Breast epithelium (tissue), 3 donors: Measurements from ENCODE around the gene FAAP24. TPM values are rescaled to one million over a fixed set of nuclear protein-coding genes. Genes with fewer than 3 reads are reported as not detected.

Experiments used
- total RNA-seq, 3 donors: library from RNA; depleted of rRNA; stranded (reverse); fragments of >200 nt; gene quantifications; one replicate each; pipeline ENCODE4 v1.1.0, GENCODE V29; 2016

The FAAP24 gene
- total RNA-seq, 3 donors from 2014 or later = 0.73 to 2.3 (median 1.8) TPM

Other genes with a start within 250 kb of the FAAP24 start
- gene SLC7A9, start 102.5 kb upstream of the FAAP24 start, total RNA-seq = under 1 TPM; 0.29 to 0.48 (median 0.33) TPM
- 10 to 100 TPM in 2 of 3 donors, 1 to 10 TPM in 1; 9.3 to 17.4 (median 16.7) TPM for gene CEP89, start 284 bp upstream of the FAAP24 start, total RNA-seq
- 10 to 100 TPM in 2 of 3 donors, 1 to 10 TPM in 1; 1.4 to 55.3 (median 35.4) TPM for gene RHPN2, start 92.6 kb downstream of the FAAP24 start, total RNA-seq
- gene GPATCH1, start 108.9 kb downstream of the FAAP24 start, total RNA-seq = 10 to 100 TPM in 2 of 3 donors, 1 to 10 TPM in 1; 9.4 to 14.2 (median 12.5) TPM
- gene WDR88, start 159.9 kb downstream of the FAAP24 start, total RNA-seq = not detected
- 10 to 100 TPM; 15.1 to 29.5 (median 23.8) TPM for gene LRP3, start 222.1 kb downstream of the FAAP24 start, total RNA-seq